SK-N-SH (cell line): ENCODE measurements around the gene BTRC. TPM values are rescaled to one million over a fixed set of nuclear protein-coding genes. Genes with fewer than 3 reads are reported as not detected.

Experiments
- CTCF ChIA-PET: fragments of 300-600, 350-600 bp; formaldehyde crosslinking; extraction: SDS; loops from one replicate; lab custom pipeline; 2021; lab: Yijun Ruan, JAX
- POLR2A ChIA-PET: fragments of 350-600 bp; sonication (Branson Sonifier 250); formaldehyde crosslinking; extraction: SDS; loops from one replicate; lab custom pipeline; 2020; ENCODE audit warnings: antibody characterized with exemption, inconsistent platforms; lab: Yijun Ruan, JAX
- DNase-seq: peaks from one replicate; pipeline ENCODE4 v3.0.0; 2012
- H2AFZ ChIP-seq: fragments of 200-600 bp; sonication (generic); 2 replicates; pipeline ENCODE4 v1.8.1; 2016; ENCODE audit warnings: antibody characterized with exemption, mild to moderate bottlenecking, low read depth
- H3F3A ChIP-seq: fragments of 200-600 bp; sonication (generic); replicated peaks from 2 replicates; pipeline ENCODE3; 2016; ENCODE audit warnings: antibody characterized with exemption, mild to moderate bottlenecking; ENCODE audit not compliant: insufficient read depth
- H3K27ac ChIP-seq, 2 experiments: fragments of 200-500 bp in 1 of 2; fragments of 200-600 bp in 1 of 2; sonication (Bioruptor generic) in 1 of 2; sonication (generic), shearing (Covaris generic) in 1 of 2; 2 replicates each; pipeline versions ENCODE4 v1.5.1 to v1.6.1; 2014 to 2016; ENCODE audit warnings: low read depth in 2 of 2, inconsistent platforms in 1 of 2, low read length in 1 of 2, mild to moderate bottlenecking in 1 of 2, mixed read lengths in 1 of 2
- H3K27me3 ChIP-seq: fragments of 200-600 bp; sonication (generic), shearing (Covaris generic); 2 replicates; pipeline ENCODE4 v1.6.1; 2016; ENCODE audit warnings: mixed run types; ENCODE audit not compliant: insufficient read depth
- H3K36me3 ChIP-seq, 2 experiments: fragments of 200-500 bp in 1 of 2; fragments of 200-600 bp in 1 of 2; sonication (Bioruptor generic) in 1 of 2; sonication (generic) in 1 of 2; replicated peaks in 1 of 2; 2 replicates each; pipeline versions ENCODE3 to v1.5.1; 2014 to 2016; ENCODE audit warnings: low read length in 1 of 2, mild to moderate bottlenecking in 1 of 2; ENCODE audit not compliant: insufficient read depth in 2 of 2, control insufficient read depth in 1 of 2
- H3K4me1 ChIP-seq, 2 experiments: fragments of 200-500 bp in 1 of 2; fragments of 200-600 bp in 1 of 2; sonication (Bioruptor generic) in 1 of 2; sonication (generic), shearing (Covaris generic) in 1 of 2; 2 replicates each; pipeline versions ENCODE4 v1.5.1 to v1.6.1; 2014 to 2016; ENCODE audit warnings: low read depth in 1 of 2, low read length in 1 of 2, mixed run types in 1 of 2; ENCODE audit not compliant: insufficient read depth in 2 of 2, control insufficient read depth in 1 of 2
- H3K4me2 ChIP-seq: fragments of 200-600 bp; sonication (generic), shearing (Covaris generic); 2 replicates; pipeline ENCODE4 v1.6.1; 2017; ENCODE audit warnings: mixed run types
- H3K4me3 ChIP-seq, 2 experiments: fragments of 200-500 bp in 1 of 2; fragments of 200-600 bp in 1 of 2; sonication (Bioruptor generic) in 1 of 2; sonication (generic), shearing (Covaris generic) in 1 of 2; 2 replicates each; pipeline versions ENCODE4 v1.5.1 to v1.8.1; 2014 to 2016; ENCODE audit warnings: low read depth in 2 of 2, inconsistent platforms in 1 of 2, low read length in 1 of 2, mild to moderate bottlenecking in 1 of 2, mixed read lengths in 1 of 2, moderate library complexity in 1 of 2
- H3K79me2 ChIP-seq: fragments of 200-600 bp; sonication (generic); 2 replicates; pipeline ENCODE4 v1.8.1; 2017; ENCODE audit warnings: mild to moderate bottlenecking; ENCODE audit not compliant: insufficient read depth
- H3K9ac ChIP-seq: fragments of 200-600 bp; sonication (generic); 2 replicates; pipeline ENCODE4 v1.6.1; 2017; ENCODE audit warnings: mixed run types
- H3K9me2 ChIP-seq: fragments of 200-600 bp; sonication (generic); 2 replicates; pipeline ENCODE4 v1.6.1; 2017; ENCODE audit warnings: mixed run types
- H3K9me3 ChIP-seq: fragments of 200-600 bp; sonication (generic); 2 replicates; pipeline ENCODE4 v1.6.1; 2017; ENCODE audit warnings: mixed run types, mild to moderate bottlenecking, moderate library complexity
- H4K20me1 ChIP-seq: fragments of 200-600 bp; sonication (generic); 2 replicates; pipeline ENCODE4 v1.6.1; 2017; ENCODE audit warnings: mild to moderate bottlenecking, mixed run types; ENCODE audit not compliant: insufficient read depth
- ELF1 ChIP-seq: IDR thresholded peaks from 2 replicates; pipeline ENCODE4 v1.4.0; 2012
- EP300 ChIP-seq, 2 experiments: IDR thresholded peaks; 2 replicates each; pipeline versions ENCODE4 v1.4.0 to v1.6.1; 2012; ENCODE audit warnings: borderline replicate concordance in 1 of 2, low read depth in 1 of 2, low read length in 1 of 2
- GATA2 ChIP-seq: sonication (generic); formaldehyde crosslinking; IDR thresholded peaks from 2 replicates; pipeline ENCODE4 v1.5.0; 2020; ENCODE audit warnings: mild to moderate bottlenecking, missing genetic modification reagents
- JUND ChIP-seq: IDR thresholded peaks from 2 replicates; pipeline ENCODE4 v1.4.0; 2012
- MXI1 ChIP-seq: IDR thresholded peaks from 2 replicates; pipeline ENCODE4 v1.6.1; 2012; ENCODE audit warnings: mild to moderate bottlenecking, low read depth, low read length, improper control_type of control experiment
- NFIC ChIP-seq: IDR thresholded peaks from 2 replicates; pipeline ENCODE4 v1.4.0; 2012; ENCODE audit warnings: borderline replicate concordance
- PBX3 ChIP-seq: IDR thresholded peaks from 2 replicates; pipeline ENCODE4; 2012
- RAD21 ChIP-seq: IDR thresholded peaks from 2 replicates; pipeline ENCODE4 v1.6.1; 2012; ENCODE audit warnings: mild to moderate bottlenecking, low read length
- RCOR1 ChIP-seq: fragments of 150-350 bp; IDR thresholded peaks from 2 replicates; pipeline ENCODE4 v1.6.1; 2017; ENCODE audit warnings: antibody characterized with exemption, low read length
- SIN3A ChIP-seq: IDR thresholded peaks from 2 replicates; pipeline ENCODE4 v1.6.1; 2012; ENCODE audit warnings: low read depth, mild to moderate bottlenecking, low read length, moderate library complexity, borderline replicate concordance
- SMC3 ChIP-seq: IDR thresholded peaks from 2 replicates; pipeline ENCODE4 v1.6.1; 2012; ENCODE audit warnings: low read depth, low read length, improper control_type of control experiment
- TAF1 ChIP-seq: IDR thresholded peaks from 2 replicates; pipeline ENCODE4 v1.6.1; 2012; ENCODE audit warnings: low read depth, mild to moderate bottlenecking, low read length, moderate library complexity, borderline replicate concordance
- TEAD4 ChIP-seq: IDR thresholded peaks from 2 replicates; pipeline ENCODE4 v1.4.0; 2012; ENCODE audit warnings: mild to moderate bottlenecking, borderline replicate concordance; ENCODE audit not compliant: insufficient read depth
- YY1 ChIP-seq: IDR thresholded peaks from 2 replicates; pipeline ENCODE4 v1.4.0; 2012; ENCODE audit warnings: low read depth, mild to moderate bottlenecking
- WGBS: methylation state at CpG from one replicate; pipeline ENCODE4 v1.1.6; 2017; ENCODE audit warnings: low lambda C conversion rate; 5-methylcytosine and 5-hydroxymethylcytosine counted together
- polyA plus RNA-seq, 3 experiments: library from polyadenylated mRNA; depleted of rRNA; stranded (reverse); fragments of >200 nt; gene quantifications; 2 replicates each; pipeline ENCODE4 v1.2.3, GENCODE V29; 2012
- TF ChIP-seq, protein P1 (sequence below): fragments of 150-350 bp; IDR thresholded peaks from 2 replicates; pipeline ENCODE4 v1.6.1; 2016; ENCODE audit warnings: mild to moderate bottlenecking, low read depth, low read length
- TF ChIP-seq, protein P2 (sequence below): IDR thresholded peaks from 2 replicates; pipeline ENCODE4 v1.4.0; 2012; ENCODE audit warnings: low read depth, borderline replicate concordance
- TF ChIP-seq, protein P3 (sequence below): IDR thresholded peaks from 2 replicates; pipeline ENCODE4 v1.6.1; 2012; ENCODE audit warnings: mild to moderate bottlenecking, low read depth, low read length, moderate library complexity
- TF ChIP-seq, protein P4 (sequence below): fragments of 200-600 bp; sonication (generic); IDR thresholded peaks from 2 replicates; pipeline ENCODE4 v1.6.1; 2017; ENCODE audit warnings: antibody characterized with exemption, mild to moderate bottlenecking, moderate library complexity

BTRC gene
- polyA plus RNA-seq, 1 of the 3 experiments (the other 2 are of a cell fraction) = 6.5 TPM

DNA sequence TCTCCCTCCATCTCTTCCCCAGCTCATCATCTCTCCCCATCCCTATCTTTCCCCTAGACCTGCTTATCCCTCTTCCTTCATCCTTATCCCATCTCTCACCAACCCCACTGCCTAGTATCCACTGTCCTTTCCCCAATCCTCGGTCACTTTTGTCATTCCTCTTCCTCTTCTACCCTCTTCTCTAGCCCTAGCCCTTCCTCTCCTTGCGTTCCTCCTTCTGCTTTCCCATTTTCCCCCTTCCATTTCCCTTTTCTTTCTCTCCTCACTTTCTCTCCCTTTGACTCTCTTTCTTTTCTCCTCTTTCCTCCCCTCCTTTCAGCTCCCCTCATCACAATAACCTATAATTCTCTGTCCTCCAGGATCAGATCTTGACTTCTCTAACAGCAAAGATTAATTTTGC is 150.5 kb downstream of the BTRC start:
- Histone ChIP-seq H3F3A (no peaks in the 10 kb centered on the region), H3K79me2 (no peaks in the 10 kb centered on the region), H3K27me3 (no peaks in the 10 kb centered on the region), H4K20me1 (no peaks in the 10 kb centered on the region), H3K4me3 (no peak overlapping the region), H3K9ac (no peak overlapping the region), H3K9me2 (no peaks in the 10 kb centered on the region), H3K4me1 (peaks cover 0 to 4% of the 10 kb centered on the region in 2 experiments; a peak in 2 of 4 replicates), H3K4me2 (no peak overlapping the region), H3K27ac (no peak overlapping the region), H2AFZ (no peak overlapping the region), H3K9me3 (no peaks in the 10 kb centered on the region), H3K36me3 (no peaks in the 10 kb centered on the region)
- CTCF ChIA-PET = interaction anchor here (0.6 to 1.4 kb wide), 3 partner anchors 33 to 194 kb away, joined by 3 to 4 read pairs (median 3); no protein-coding TSS in a partner anchor
- 86% methylated on average over 1 of the region's 2 CpGs for WGBS
- POLR2A ChIA-PET = no interaction called here
- TF ChIP-seq NFIC = no peak
- DNase-seq = no peak

DNA sequence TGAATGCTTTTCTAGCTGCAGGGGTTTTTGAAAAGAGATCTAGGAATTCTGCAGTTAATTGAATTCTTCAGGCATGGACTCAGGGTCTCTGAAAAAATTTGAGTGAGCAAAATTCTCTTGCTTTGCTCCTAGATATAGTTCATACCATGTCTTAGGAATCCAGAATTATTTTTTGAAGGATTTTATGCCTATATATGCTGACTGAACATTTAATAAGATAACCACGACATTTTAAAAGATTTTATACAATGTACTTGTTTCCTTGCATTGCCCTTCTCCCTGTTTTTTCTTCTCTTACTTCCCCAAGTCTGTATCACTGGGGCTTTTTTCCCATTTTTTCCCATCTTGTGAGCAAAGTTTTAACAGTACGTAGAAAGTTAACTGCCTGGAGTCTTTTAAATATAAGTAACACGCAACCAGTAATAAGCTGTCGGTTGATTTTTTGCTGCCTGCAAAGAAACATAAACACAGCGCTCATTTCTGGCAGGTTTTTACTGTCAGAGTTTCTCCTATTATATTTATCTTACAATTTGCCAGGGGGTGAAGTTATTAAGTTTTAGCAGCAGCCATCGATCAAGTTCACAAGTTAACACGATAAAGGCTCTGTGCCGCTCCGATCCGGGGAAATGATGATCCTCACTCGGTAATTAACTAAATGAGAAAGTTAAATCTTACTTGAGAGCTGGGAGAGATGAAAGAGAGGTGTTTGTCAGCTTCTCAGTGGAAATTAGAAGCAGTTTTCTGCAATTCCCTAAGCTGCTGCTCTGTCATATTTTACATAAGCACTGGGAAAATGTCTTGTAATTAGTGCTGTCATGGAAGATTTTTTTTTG is 153.1 kb downstream of the BTRC start:
- no peak for DNase-seq
- CTCF ChIA-PET = interaction anchor here (0.6 to 3.5 kb wide), 13 partner anchors 9 to 346 kb away, joined by 3 to 17 read pairs (median 4); no protein-coding TSS in a partner anchor
- Histone ChIP-seq H3K9me2 (no peaks in the 10 kb centered on the region), H3K79me2 (no peaks in the 10 kb centered on the region), H3K4me3 (no peak overlapping the region), H3K27me3 (no peaks in the 10 kb centered on the region), H2AFZ (no peak overlapping the region), H3K9me3 (no peaks in the 10 kb centered on the region), H3K36me3 (no peaks in the 10 kb centered on the region), H3K9ac (no peak overlapping the region), H3F3A (no peaks in the 10 kb centered on the region), H3K4me1 (peaks cover 0 to 4% of the 10 kb centered on the region in 2 experiments; a peak in 2 of 4 replicates), H3K4me2 (no peak overlapping the region), H4K20me1 (no peaks in the 10 kb centered on the region), H3K27ac (no peak overlapping the region)
- 65% methylated on average over 11 of the region's 11 CpGs for WGBS
- POLR2A ChIA-PET = no interaction called here
- TF ChIP-seq SMC3 (no peak), EP300 (IDR thresholded peaks at IDR 0.05; ENCODE audit: borderline replicate concordance in 1 of 2, low read depth in 1 of 2, low read length in 1 of 2) (no peak), GATA2 (no peak), SIN3A (no peak), YY1 (no peak), PBX3 (no peak), MXI1 (no peak), TEAD4 (no peak), RAD21 (no peak), JUND (no peak), RCOR1 (no peak), ELF1 (no peak), TAF1 (no peak)
- TF ChIP-seq, protein P1, sequence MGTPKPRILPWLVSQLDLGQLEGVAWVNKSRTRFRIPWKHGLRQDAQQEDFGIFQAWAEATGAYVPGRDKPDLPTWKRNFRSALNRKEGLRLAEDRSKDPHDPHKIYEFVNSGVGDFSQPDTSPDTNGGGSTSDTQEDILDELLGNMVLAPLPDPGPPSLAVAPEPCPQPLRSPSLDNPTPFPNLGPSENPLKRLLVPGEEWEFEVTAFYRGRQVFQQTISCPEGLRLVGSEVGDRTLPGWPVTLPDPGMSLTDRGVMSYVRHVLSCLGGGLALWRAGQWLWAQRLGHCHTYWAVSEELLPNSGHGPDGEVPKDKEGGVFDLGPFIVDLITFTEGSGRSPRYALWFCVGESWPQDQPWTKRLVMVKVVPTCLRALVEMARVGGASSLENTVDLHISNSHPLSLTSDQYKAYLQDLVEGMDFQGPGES = no peak
- TF ChIP-seq, protein P2, sequence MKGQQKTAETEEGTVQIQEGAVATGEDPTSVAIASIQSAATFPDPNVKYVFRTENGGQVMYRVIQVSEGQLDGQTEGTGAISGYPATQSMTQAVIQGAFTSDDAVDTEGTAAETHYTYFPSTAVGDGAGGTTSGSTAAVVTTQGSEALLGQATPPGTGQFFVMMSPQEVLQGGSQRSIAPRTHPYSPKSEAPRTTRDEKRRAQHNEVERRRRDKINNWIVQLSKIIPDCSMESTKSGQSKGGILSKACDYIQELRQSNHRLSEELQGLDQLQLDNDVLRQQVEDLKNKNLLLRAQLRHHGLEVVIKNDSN = no peak
- TF ChIP-seq, protein P3, sequence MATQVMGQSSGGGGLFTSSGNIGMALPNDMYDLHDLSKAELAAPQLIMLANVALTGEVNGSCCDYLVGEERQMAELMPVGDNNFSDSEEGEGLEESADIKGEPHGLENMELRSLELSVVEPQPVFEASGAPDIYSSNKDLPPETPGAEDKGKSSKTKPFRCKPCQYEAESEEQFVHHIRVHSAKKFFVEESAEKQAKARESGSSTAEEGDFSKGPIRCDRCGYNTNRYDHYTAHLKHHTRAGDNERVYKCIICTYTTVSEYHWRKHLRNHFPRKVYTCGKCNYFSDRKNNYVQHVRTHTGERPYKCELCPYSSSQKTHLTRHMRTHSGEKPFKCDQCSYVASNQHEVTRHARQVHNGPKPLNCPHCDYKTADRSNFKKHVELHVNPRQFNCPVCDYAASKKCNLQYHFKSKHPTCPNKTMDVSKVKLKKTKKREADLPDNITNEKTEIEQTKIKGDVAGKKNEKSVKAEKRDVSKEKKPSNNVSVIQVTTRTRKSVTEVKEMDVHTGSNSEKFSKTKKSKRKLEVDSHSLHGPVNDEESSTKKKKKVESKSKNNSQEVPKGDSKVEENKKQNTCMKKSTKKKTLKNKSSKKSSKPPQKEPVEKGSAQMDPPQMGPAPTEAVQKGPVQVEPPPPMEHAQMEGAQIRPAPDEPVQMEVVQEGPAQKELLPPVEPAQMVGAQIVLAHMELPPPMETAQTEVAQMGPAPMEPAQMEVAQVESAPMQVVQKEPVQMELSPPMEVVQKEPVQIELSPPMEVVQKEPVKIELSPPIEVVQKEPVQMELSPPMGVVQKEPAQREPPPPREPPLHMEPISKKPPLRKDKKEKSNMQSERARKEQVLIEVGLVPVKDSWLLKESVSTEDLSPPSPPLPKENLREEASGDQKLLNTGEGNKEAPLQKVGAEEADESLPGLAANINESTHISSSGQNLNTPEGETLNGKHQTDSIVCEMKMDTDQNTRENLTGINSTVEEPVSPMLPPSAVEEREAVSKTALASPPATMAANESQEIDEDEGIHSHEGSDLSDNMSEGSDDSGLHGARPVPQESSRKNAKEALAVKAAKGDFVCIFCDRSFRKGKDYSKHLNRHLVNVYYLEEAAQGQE = no peak
- TF ChIP-seq, protein P4, sequence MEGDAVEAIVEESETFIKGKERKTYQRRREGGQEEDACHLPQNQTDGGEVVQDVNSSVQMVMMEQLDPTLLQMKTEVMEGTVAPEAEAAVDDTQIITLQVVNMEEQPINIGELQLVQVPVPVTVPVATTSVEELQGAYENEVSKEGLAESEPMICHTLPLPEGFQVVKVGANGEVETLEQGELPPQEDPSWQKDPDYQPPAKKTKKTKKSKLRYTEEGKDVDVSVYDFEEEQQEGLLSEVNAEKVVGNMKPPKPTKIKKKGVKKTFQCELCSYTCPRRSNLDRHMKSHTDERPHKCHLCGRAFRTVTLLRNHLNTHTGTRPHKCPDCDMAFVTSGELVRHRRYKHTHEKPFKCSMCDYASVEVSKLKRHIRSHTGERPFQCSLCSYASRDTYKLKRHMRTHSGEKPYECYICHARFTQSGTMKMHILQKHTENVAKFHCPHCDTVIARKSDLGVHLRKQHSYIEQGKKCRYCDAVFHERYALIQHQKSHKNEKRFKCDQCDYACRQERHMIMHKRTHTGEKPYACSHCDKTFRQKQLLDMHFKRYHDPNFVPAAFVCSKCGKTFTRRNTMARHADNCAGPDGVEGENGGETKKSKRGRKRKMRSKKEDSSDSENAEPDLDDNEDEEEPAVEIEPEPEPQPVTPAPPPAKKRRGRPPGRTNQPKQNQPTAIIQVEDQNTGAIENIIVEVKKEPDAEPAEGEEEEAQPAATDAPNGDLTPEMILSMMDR = no peak
